ENCODE results near the gene TCF12.

The TCF12 gene

DNA sequence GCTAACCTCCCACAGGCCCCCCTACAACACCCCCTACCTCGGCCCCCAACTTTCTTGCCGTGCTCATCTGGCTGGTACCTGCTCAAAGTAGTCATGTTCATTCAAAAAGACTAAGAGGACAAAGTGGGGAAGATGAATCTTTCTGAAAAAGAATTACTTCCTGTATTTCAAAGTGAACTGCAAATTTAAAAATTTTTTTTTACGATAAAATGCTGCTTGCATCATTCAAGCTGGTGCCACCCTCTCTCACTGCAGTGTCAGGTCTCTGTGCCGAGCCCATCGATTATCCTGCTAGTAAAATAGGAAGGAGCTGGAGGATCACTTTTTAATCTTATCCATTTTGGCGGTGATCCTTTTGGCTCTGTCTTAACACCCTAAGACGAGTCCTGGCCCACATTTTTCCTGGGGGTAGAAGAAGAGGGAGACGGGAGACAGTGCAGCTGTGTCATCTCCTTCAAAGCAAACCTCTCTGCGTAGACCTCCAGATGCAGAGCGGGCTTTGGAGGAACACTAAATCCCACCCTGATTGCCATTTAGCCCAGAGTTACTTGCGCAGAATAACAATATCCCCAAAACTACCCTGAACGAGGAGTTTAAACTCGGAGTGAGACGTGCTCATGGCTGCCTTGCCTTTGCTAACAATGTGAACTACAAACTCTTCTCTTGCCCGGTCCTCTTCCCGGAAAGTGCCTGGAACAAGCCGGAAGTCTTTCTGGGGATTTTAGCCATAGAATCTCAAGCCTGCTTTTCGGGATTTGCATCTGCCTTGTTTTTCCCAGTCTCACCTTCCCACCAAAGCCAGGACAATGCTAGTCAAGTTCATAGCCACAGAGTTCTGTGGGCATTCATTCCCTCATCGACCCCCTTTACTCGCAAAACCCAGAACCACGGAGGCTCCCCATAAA lies 391.7 kb downstream of the TCF12 start:
- no peak for DNase-seq

DNA sequence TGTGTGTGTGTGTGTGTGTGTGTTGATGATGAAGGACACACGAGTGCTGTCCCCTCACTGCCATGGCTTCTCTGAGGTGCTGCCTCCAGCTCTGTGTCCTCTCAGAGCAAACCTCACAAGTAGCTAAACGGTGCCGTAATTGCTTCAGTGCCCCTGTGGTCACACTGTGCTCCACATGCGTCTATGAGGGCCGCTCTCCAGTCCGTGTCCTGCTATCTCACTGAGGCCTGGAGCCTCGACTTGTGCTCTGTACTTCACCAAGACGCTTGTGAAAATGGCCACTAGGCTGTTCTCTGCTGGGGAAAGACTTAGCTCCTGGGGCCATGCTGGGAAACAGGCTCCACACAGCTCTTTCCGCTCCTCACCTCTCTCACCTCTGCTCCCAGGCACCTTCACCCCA lies 392.4 kb downstream of the TCF12 start:
- DNase-seq = no peak

DNA sequence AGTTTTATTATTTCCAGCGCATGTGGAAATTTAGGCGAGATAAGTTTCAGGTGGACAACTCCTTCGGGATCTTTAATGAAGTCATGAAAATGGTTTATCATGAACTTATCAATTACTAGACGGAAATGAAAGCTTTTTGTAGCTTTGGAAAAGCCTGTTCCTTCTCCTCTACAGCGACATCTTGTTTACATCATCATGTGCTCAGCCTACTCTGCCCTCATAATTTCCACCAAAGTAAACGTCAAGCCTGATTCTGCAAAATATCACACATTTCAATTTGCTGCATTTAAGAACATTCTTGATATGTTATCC lies 393.5 kb downstream of the TCF12 start:
- DNase-seq = no peak

DNA sequence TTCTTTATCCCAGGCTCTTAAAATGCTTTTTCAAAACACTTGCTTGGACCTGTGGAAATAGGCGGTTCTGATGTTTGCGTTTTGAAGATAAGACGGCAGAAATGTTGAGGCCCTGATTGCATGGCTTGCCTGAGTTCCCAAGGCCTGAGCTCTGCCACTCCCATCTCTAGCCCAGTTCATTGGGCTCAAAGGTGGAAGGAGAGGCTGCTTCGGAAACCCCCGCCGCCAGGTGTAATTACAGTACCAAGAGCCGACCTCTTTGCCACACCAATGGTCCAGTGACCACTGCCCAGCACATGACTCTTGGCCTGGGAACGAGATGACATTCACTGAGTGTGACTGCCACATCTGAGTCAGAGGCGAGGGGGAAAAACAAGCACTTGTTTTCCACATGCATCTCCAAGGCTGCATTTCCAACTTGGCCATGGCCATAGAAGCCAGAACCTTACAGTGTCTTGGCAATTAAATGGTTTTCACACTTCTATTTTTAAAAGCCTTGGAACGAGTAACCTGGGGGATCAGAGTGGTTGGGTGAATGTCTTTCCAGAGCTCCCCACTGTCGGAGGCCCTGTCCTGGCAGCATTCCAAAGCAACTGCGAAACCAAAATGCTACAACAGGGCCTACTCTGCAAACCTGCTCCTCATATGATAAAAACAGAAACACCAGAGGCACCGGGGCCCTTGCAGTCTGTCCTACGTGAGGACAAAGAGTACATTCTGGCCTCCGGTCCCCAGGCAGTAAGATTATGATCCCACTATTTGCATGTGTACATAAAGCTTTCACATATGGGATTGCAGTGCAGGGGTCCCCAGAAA lies 394.1 kb downstream of the TCF12 start:
- no peak for DNase-seq

DNA sequence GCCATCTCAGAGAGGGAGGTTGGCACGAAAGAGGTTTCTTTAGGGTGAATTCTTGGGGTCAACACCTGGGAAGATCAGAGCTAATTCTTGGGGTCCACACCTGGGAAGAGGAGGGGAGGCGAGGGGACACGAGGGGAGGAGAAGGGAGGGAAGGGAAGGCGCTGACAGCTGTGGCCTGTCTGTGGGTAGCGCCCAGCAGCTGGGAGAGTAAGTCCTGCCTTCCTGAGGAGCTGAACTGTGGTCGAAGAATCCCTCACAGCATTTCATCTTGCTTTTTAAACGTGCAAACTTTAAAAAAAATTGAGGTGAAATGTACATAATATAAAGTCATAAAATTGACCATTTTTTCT lies 394.7 kb downstream of the TCF12 start:
- DNase-seq = no peak

DNA sequence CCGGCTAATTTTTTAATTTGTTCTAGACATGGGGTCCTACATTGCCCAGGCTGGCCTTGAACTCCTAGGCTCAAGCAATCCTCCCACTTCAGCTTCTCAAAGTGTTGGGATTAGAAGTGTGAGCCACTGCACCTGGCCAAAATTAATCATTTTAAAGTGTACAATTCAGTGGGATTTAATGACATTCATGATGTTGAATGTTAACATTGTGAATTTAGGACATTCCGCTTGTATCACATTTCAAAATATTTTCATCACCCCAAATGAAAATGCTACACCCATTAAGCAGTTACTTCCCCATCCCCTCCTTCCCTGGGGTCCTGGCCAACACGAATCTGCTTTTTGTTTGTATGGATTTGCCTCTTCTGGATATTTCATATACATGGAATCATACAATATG lies 395.8 kb downstream of the TCF12 start:
- DNase-seq = no peak

DNA sequence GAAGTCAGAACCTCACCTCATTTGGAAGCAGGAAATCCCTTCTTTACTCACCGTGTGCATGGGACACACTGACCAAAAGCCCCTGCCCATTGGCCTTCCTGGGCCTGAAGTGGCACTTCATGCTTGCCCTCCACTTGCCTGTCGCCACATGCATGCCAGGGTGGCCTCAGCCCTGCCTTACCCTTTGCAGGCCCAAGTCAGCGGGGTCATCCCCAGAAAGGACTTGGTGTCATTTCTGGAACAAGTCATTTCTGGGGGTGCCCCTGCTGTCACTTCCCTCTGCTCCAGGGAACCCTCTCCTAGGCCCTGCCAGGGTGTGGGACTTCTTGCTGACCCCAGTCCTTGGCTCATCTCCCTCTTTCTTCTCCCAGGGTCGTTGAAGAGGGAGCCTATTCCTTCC lies 398.0 kb downstream of the TCF12 start:
- no peak for DNase-seq

DNA sequence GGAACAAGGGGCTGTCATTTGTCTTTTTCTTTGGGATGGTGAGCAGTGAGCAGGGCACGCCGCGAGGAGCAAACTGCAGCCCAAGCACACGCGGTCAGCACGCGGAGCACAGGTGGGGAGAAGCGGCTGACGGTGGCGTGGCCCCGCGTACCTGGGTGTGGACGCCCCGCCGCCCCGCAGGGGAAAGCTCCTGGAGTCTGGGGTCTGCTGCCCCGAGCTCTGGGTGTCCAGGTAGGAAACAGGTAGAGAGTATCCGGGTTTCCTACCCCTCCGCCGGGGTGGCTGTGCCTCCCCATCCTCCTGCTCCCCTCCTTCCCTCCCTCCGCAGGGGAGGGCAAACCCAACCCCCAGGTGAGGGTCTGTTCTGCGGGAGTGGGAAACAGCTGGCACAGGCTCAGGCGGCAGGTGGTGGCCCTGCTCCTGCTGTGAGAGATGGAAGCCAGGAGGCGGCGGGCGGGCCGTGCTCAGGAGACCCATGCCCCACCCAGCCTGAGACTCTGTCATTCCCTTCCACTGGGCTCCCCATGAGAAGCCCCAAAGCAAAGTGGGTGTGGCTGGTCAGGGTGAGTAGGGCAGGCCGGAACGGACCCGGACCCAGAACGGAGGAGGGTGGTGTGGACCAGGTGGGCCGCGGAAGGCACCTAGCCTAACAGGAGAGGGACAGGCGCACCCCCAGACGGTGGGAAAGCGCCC lies 400.9 kb downstream of the TCF12 start:
- DNase-seq = no peak

DNA sequence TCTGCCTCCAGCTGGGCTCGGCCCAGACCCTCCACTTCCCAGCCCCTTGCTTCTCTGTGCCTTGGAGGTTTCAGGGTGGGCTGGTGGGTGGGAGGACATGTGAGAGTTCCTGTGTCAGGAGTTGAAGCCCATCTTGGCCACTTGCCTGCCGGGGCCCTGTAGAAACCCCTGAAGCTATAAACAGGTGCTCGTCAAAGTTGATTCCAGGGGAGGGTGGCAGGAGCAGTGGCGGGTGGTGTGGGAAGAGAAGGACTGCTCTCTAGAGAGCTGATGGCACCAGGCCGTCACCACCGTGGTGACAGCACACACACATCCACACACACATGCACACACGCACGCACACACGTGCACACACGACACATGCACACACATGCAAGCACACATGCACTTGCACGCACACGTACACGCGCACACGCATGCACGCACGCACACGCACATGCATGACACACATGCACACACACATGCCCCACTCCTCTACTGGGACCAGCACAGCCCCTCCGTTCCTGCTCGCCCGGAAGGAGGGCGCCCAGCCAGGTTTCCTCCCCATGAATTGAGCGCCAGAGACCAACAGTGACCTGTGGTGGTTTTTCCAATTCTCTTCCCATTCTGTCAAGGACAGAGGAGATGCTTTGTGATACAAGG lies 401.6 kb downstream of the TCF12 start:
- no peak for DNase-seq

DNA sequence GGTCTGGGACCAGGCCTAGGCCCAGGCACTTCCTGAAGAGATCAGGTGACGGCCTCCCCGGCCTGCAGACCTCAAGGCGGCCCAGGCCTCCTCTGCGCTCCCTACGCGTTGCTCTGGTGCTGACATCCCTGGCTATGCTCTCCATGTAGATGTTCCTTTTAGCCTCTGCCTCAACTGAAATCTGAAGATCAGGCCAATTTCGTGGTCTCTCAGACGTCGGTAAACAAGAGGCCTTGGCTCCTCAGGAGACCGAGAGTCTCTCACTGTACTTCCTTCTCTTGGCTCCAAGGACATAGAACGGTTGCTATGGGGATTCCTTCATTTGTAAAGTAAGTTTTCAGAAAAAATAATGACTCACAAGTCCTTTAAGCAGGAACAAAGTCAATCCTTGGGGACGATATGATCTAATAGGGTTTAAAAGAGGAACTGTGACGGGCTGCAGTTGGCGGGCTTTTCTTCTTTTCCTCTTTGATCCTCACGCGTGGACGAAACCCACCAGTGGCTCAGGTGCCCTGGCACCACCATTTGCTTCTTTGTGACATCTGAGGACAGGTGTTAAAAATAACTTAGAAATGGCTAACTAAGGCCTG lies 402.3 kb downstream of the TCF12 start:
- DNase-seq = no peak

DNA sequence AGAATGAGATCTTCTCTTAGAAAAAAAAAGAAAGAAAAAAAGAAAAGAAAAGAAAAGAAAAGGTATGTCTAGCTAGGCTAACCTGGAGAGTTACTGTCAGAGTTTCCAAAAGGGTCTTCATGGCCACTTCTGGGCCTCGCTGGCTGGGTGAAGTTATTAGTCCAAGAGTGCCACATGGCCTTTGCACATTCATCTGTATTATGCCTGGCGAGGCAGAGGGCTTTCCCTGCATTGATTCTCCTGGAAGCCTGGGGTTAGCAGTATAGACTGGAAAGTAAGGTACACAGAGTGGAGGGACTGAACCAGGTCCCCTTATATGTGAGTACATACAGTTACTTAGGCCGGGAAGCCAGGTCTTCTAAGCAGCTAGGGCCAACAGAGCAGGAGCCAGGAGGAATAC lies 403.0 kb downstream of the TCF12 start:
- DNase-seq = no peak

DNA sequence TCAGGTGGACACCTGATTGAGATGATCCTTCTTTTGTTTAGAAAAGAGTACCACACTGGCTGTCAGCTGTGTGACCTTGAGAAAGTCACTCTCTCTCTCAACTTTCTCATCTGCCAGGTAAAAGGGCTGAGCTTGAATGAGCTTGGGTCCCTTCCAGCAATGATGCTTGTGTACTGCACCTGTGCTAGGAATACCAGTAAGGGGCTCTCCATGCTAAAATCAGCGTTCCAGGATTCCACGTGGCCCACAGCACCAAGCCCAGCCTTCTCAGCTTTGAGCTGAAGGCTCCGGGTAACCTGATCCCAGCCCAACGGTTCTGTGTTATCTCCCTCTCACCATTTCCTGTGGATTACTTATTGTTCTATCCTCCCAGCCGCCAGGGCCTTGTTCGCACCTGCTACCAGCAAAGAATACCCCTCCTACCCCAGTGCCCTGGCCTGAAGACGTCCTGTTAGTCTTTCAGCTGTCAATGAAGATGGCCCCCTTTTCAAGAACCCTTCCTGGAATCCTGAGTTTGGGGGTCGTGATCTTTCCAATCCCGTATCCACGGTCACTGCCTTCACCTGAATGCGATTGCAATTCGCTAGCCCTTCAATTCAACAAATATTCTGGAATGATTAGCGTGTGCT lies 403.6 kb downstream of the TCF12 start:
- DNase-seq = no peak

DNA sequence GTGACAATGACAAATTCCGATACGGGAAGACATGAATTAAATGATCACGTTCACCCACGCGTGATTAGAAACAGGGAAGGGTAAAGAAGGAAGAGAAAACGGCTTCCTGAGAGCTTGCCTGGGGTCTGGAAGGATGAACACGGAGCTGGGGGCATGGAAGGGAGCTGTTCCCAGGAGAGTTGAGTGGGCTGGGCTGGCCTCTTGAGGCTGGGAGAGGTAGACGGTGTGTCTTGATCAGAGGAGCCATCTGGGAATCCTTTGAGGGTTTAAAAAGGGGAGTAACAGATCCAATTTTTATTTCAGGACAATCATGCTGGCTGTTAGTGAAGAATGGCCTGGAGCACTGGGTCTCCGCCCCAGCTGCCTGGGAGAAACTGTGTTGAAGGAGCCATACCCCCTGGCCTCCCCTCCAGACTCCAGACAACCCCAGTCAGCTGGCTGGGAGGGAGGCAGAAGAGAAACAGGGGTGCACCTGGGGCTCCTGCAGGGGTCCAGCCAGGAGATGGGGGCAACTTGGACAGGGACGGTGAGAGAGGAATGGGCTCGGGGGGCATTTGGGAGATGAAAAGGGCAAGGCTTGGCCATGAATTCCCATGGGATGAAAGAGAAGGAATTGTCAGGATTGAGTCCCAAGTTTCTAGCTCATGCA lies 404.3 kb downstream of the TCF12 start:
- no peak for DNase-seq

DNA sequence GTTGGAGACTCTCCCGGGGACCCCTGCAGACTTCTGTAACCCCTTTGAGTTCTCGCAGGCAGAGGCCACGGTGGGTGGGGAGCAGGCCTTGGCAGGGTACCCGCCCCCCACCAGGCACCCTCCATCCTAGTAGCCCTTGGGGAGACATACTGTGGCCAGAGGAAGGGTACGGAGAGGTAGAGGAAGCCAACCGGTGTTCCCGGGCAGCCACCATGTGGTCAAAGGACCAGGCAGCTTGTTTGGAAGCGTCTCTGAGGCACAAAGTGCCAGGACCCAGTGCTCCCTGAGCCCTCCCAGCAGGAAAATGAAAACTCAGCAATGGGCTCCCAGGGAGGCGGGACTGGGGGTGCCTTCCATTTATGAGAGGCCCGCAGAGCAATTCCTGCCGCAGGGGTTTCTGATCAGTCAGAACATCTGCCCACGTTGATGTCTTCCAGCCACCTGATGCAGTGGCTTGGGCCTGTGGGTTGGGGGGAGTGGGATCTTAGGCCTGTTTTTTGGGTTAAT lies 404.9 kb downstream of the TCF12 start:
- DNase-seq = no peak

DNA sequence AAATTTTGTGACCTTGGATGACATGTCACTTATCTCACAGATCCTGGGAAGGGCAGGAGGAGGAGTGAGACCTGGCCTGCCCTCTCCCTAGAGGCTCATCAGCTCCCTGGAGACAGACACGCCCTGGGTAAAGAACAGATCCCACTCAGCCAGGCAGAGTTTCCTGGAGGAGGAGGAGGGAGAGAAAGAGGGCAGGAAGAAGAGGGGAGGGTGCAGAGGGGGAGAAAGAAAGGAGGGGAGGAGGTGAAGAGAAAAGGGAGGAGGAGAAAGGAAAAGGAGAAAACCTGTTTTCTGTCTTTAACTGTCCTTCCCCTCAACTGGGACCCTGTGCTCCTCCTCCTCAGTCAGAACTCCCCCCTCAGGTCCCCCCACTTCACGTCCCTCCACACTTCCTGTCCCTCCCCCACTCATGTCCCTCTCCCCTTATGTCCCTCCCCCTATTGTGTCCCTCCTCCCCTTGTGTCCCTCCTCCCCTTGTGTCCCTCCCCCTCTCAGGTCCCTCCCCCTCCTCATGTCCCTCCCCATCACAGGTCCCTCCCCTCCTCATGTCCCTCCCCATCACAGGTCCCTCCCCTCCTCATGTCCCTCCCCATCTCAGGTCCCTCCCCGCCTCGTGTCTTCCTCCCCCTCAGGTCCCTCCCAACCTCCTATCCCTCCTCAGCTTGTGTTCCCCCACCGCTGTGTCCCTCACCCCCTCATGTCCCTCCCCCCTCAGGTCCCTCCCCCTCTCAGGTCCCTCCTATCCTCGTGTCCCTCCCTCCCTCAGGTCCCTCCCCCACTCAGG lies 405.6 kb downstream of the TCF12 start:
- DNase-seq = no peak

DNA sequence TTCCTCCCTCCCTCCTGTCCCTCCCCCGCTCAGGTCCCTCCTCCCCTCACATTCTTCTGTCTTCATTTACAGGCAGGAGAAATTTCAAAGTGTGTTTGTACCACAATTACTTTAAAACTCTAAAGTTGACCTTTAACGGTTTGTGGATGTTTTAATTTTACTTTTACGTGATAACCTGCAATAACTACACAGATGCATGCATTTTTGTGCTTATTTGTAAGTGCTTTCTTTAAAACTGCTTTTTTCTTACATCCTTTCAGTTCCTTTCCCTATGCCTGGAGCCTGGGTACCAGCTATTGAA lies 406.1 kb downstream of the TCF12 start:
- no peak for DNase-seq

DNA sequence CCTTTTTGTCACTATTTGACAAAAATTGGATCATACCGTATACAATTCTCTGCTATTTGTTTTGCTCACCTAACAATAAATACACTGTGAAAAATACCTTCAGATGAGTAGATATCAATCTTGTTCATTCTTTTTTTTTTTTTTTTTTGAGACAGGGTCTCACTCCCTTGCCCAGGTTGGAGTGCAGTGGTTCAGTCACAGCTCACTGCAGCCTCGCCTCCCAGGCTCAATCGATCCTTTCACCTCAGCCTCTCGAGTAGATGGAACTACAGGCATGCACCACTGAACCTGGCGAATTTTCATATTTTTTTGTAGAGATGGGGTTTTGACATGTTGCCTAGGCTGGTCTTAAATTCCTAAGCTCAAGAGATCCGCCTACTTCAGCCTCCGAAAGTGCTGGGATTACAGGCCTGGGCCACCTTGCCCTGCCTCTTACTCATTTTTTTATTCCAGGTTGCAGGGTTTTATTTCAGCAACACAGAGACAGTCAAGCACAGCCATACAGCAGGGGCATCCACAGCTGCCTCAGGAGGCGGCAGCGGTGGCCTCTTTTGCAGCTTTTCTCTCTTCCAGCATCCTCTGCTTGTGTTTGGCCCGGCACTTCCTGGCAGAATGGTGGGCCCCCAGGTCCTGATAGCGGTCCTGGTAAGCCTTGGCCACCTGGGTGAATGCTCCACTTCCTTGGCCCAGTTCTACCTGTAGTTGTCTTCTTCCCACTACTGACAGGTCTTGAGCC lies 406.7 kb downstream of the TCF12 start:
- no peak for DNase-seq

DNA sequence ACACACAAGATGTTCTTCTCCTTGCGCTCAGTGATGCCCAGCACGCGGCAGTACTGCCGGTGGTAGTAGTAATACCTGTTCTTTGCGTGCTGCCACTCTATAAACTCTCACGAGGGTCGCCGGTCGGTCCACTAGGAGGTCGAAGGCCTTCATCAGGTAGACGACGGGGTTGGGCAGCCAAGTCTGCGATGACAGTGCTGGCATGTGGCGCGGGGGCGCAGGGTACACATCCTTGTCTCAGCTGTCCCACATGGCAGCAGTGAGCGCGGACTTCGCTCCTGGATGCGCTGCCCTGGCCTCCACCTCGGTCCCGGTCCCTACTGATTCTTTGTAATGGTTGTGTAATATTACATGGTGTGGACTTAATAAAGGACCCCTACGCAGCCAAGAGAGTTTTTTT lies 407.8 kb downstream of the TCF12 start:
- DNase-seq = no peak

DNA sequence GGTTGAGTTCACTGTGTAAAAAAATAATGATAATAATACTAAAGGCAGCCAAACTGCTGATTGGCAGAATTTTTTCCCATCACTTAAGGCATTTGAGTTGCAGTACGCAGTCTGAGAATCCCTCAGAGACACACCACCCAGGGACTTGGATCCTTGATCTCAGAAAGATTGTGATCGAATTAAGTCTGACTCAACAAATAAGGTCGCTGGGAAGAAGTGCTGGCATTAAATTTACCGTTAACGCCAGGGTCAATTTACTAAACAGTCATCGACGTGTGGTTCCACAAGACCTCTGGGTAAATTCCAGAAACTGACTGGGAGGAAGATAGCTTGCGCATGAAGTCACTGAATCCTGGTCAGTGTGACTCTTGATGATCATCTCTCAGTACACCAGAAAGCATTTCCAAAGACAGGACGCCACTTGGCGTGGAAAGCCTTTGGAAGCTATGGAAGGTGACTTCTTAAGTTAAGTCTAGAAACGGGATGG lies 409.6 kb downstream of the TCF12 start:
- DNase-seq = no peak

DNA sequence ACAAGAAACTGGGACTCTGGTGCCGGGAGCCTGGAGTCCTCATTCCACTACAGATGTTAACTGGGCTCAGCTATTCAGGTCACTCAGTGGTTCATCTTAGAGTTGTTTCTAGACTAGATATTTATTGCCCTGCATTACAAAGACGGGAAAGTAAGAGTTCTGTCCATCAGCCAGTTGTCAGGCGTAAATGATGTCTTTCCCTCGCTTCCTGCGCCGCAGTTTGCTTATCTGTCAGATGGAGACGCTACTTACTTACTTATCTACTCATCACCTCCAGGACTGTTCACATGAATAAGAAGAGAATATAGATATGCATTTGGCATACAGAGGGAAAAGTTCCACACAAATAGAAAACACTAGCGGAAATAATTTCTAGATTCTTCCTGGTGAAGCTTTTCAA lies 410.0 kb downstream of the TCF12 start:
- no peak for DNase-seq
